T-helper 17 cell (primary cell): Measurements from ENCODE around the gene SEPTIN14. TPM values are rescaled to one million over a fixed set of nuclear protein-coding genes. Genes with fewer than 3 reads are reported as not detected.
"Not testable (repeated sequence)": the region's sequence is repeated elsewhere in the genome, so short reads cannot be mapped to it uniquely, and the experiment has no call there.

Source experiments
- ATAC-seq: fragments of 150-1000 bp; cut with Tn5 transposase; 2 replicates; pipeline ENCODE4 v1.10.0; 2021; ENCODE audit warnings: mild to moderate bottlenecking, moderate library complexity
- DNase-seq, 3 donors: peaks; one replicate each; pipeline versions ENCODE4 v3.0.0 to v3.0.0-alpha.2; 2020 to 2021
- H3K9me3 ChIP-seq: one replicate; pipeline ENCODE4 v1.7.0; 2013; ENCODE audit warnings: low read length, mild to moderate bottlenecking; ENCODE audit not compliant: control insufficient read depth, poor library complexity, severe bottlenecking
- H3K27ac Mint-ChIP-seq: one replicate; pipeline ENCODE4 v1.8.0; 2022; ENCODE audit warnings: mild to moderate bottlenecking, moderate library complexity, mixed read lengths
- H3K27me3 Mint-ChIP-seq: one replicate; pipeline ENCODE4 v1.8.0; 2022; ENCODE audit warnings: mixed read lengths
- H3K36me3 Mint-ChIP-seq: one replicate; pipeline ENCODE4 v1.8.0; 2022; ENCODE audit warnings: low read depth, mixed read lengths
- H3K4me1 Mint-ChIP-seq: one replicate; pipeline ENCODE4 v1.8.0; 2022; ENCODE audit warnings: mild to moderate bottlenecking, mixed read lengths
- H3K4me3 Mint-ChIP-seq: one replicate; pipeline ENCODE4 v1.8.0; 2022; ENCODE audit warnings: mild to moderate bottlenecking, moderate library complexity, mixed read lengths
- total RNA-seq, 4 donors: library from RNA in 2 of 4; stranded (reverse) in 2 of 4; gene quantifications; one replicate each; pipeline ENCODE4 v1.2.3 and lab custom pipeline; 2022 to 2026

Gene SEPTIN14
- total RNA-seq, 2 donors from 2014 or later: not detected

DNA sequence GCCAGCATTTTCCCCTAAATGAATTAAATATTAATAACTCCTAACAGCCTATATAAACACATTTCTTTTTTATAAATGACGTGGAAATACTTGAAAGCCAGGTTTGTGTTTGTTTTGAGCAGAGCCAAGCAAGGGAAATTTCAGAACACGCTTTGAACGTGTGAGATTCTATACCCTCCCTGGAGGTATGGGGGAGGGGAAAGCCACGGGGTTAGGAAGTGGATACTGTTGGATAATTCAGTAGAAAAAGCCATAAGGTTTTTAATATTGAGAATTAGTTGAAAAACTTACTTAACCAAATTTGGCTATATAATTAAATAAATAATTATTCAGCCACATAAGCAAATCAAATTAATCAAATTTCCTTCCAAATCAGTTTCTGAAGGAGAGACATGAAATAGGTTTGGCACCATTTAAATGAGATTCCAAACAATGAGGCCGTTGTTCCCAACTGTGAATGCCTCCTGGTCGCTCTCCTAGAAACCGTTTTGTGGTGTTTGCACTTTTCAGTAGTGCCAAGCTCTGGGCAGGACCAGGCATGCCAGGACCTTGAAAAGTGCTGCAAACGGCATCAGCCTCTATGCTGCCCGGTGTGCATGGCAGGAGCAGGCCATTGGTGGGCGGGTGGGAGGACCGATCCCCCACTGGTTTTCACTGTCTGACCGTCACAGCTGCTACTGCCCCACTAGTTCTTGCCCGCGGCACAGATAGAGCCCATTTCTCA is 88.1 kb downstream of the SEPTIN14 start:
- no peak overlapping the region for H3K4me3 Mint-ChIP-seq
- DNase-seq (no peak), ATAC-seq (no peak)
- H3K27me3 Mint-ChIP-seq: no peaks in the 10 kb centered on the region
- H3K4me1 Mint-ChIP-seq: peaks cover 4% of the 10 kb centered on the region
- H3K9me3 ChIP-seq: no peaks in the 10 kb centered on the region
- H3K27ac Mint-ChIP-seq: no peak overlapping the region
- peaks cover 2% of the 10 kb centered on the region for H3K36me3 Mint-ChIP-seq

DNA sequence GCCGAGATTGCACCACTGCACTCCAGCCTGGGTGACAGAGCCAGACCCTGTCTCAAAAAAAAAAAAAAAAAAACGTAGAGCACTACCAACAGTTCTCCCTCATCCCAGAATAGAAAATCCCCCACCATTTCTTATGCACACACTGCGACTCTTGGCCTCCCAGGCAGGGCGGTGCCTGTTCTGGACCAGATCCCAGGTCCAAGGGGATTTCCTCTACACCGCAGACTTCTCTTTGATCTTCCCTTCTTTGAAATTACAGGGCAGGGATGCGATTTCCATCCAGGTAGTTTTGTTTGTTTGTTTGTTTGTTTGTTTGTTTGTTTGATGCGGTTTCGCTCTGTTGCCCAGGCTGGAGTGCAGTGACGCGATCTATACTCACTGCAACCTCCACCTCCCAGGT is 91.8 kb downstream of the SEPTIN14 start:
- Mint-ChIP-seq H3K4me3 (no peak overlapping the region), H3K4me1 (peaks cover 4% of the 10 kb centered on the region)

DNA sequence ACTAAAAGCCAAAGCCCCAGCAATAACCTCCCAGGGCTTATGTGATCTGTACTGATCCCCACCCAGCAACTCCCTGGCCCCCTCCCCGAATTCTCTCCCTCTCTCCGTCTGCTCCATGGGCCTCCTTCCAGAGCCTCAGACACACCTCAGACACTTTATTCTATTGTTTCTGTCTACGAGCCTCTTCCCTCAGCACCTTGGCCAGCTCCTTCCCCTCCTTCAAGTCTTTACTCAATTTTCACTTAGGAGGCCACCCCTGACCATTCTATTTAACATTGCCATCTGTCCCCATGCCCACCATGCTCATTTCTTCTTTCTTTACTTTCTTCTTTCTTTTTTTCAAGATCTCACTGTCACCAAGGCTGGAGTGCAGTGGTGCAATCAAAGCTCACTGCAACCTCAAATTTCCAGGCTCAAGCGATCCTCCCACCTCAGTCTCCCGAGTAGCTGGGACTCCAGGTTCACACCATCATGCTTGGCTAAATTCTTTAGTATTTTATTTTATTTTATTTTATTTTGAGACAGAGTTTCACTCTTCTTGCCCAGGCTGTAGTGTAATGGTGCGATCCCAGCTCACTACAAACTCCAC is 109.2 kb downstream of the SEPTIN14 start:
- ATAC-seq, H3K36me3 Mint-ChIP-seq, H3K9me3 ChIP-seq, H3K27me3 Mint-ChIP-seq, H3K4me3 Mint-ChIP-seq, H3K27ac Mint-ChIP-seq, DNase-seq, H3K4me1 Mint-ChIP-seq: not testable (repeated sequence)

More for the DNA sequence above, 91.8 kb downstream of the SEPTIN14 start:
- no peaks in the 10 kb centered on the region for H3K9me3 ChIP-seq
- ATAC-seq (no peak), DNase-seq (no peak)
- H3K36me3 Mint-ChIP-seq: peaks cover 2% of the 10 kb centered on the region
- H3K27ac Mint-ChIP-seq: no peak overlapping the region
- H3K27me3 Mint-ChIP-seq: no peaks in the 10 kb centered on the region

GRCh38 chr7:55744706-55745105 is 117.8 kb downstream of the SEPTIN14 start:
- DNase-seq, H3K27ac Mint-ChIP-seq, ATAC-seq, H3K4me1 Mint-ChIP-seq, H3K9me3 ChIP-seq, H3K27me3 Mint-ChIP-seq, H3K4me3 Mint-ChIP-seq, H3K36me3 Mint-ChIP-seq: not testable (repeated sequence)

Other genes with a start within 250 kb of the SEPTIN14 start
- gene ZNF713, start 24.7 kb upstream of the SEPTIN14 start, total RNA-seq: 1 to 10 TPM; 2.4 to 4.3 TPM
- gene MRPS17, start 89.1 kb upstream of the SEPTIN14 start, total RNA-seq: 1 to 10 TPM; 6.8 to 9.5 TPM
- gene NIPSNAP2, start 101.8 kb upstream of the SEPTIN14 start, total RNA-seq: 10 to 100 TPM; 32.7 to 42.5 TPM
- gene PSPH, start 188.7 kb upstream of the SEPTIN14 start, total RNA-seq: 1 to 10 TPM; 1.4 to 2.4 TPM
- gene CCT6A, start 189.0 kb upstream of the SEPTIN14 start, total RNA-seq: 10 to 100 TPM; 43.4 to 58.4 TPM
- gene SUMF2, start 201.5 kb upstream of the SEPTIN14 start, total RNA-seq: 100 to 1,000 TPM; 112 to 113 TPM
- 10 to 100 TPM in 1 of 2 donors, 1 to 10 TPM in 1; 6.2 to 10.1 TPM for gene PHKG1, start 230.2 kb upstream of the SEPTIN14 start, total RNA-seq
- gene CHCHD2, start 243.7 kb upstream of the SEPTIN14 start, total RNA-seq: 100 to 1,000 TPM; 205 to 216 TPM